Heart left ventricle (tissue), 16 donors: Measurements from ENCODE around the gene OR2AK2. TPM values are rescaled to one million over a fixed set of nuclear protein-coding genes. Genes with fewer than 3 reads are reported as not detected.
A peak's percentile ranks its signal among the peaks of the same experiment; 100 is the strongest.
"Not testable (repeated sequence)": the region's sequence is repeated elsewhere in the genome, so short reads cannot be mapped to it uniquely, and the experiment has no call there.

Experiments used
- ATAC-seq, 4 donors: fragments of 200-7000 bp; cut with Tn5 transposase; one replicate each; pipeline ENCODE4 v1.9.1; 2020 to 2022; ENCODE audit warnings: moderate library complexity in 4 of 4, mild to moderate bottlenecking in 3 of 4, moderate number of reproducible peaks in 1 of 4
- DNase-seq, 5 donors: peaks; one replicate each; pipeline ENCODE4 v3.0.0-alpha.2; 2020
- H3K27ac ChIP-seq, 12 donors: fragments of 200-600 bp; sonication (generic) in 4 of 12; one replicate each; pipeline versions ENCODE4 v1.5.0 to v1.8.0; 2016 to 2022; ENCODE audit warnings: mild to moderate bottlenecking in 2 of 12
- H3K27me3 ChIP-seq, 9 donors: fragments of 200-600 bp; sonication (generic) in 2 of 9; one replicate each; pipeline versions ENCODE4 v1.5.1 to v1.8.0; 2016 to 2022; ENCODE audit warnings: mild to moderate bottlenecking in 3 of 9
- H3K36me3 ChIP-seq, 9 donors: fragments of 200-600 bp; sonication (generic) in 2 of 9; one replicate each; pipeline versions ENCODE4 v1.5.0 to v1.8.0; 2018 to 2022; ENCODE audit warnings: mild to moderate bottlenecking in 2 of 9
- H3K4me1 ChIP-seq, 12 donors: fragments of 200-600 bp; sonication (generic) in 4 of 12; one replicate each; pipeline versions ENCODE4 v1.5.0 to v1.8.0; 2016 to 2022; ENCODE audit warnings: mild to moderate bottlenecking in 3 of 12
- H3K4me3 ChIP-seq, 12 donors: fragments of 200-600 bp; sonication (generic) in 4 of 12; one replicate each; pipeline versions ENCODE4 v1.5.0 to v1.8.0; 2017 to 2022; ENCODE audit warnings: mild to moderate bottlenecking in 9 of 12, moderate library complexity in 4 of 12
- H3K9me3 ChIP-seq, 12 donors: fragments of 200-600 bp; sonication (generic) in 4 of 12; one replicate each; pipeline versions ENCODE4 v1.5.0 to v1.8.0; 2016 to 2022; ENCODE audit warnings: mild to moderate bottlenecking in 1 of 12
- CTCF ChIP-seq, 12 donors: fragments of 200-600 bp; sonication (generic) in 4 of 12; IDR thresholded peaks; one replicate each; pipeline versions ENCODE4 v1.5.0 to v1.8.0; 2018 to 2022; ENCODE audit warnings: antibody characterized with exemption in 12 of 12, mild to moderate bottlenecking in 5 of 12
- POLR2A ChIP-seq, 2 donors: fragments of 450-650 bp; IDR thresholded peaks; one replicate each; pipeline ENCODE4 v1.6.1; 2017; ENCODE audit warnings: antibody characterized with exemption in 2 of 2, mild to moderate bottlenecking in 2 of 2, moderate library complexity in 2 of 2
- WGBS, 4 donors: extraction: QIAGEN DNeasy Blood & Tissue Kit in 2 of 4; methylation state at CpG; one replicate each; pipeline versions ENCODE4 v1.1.5 to v1.1.7; 2013 to 2018; 5-methylcytosine and 5-hydroxymethylcytosine counted together
- intact Hi-C, 10 donors: fragments of 100-400 bp; cut with DNase I; formaldehyde crosslinking; loops; one replicate each; pipeline versions ENCODE4 v1.11.1 to v1.14.2; 2022
- polyA plus RNA-seq, 2 donors: library from polyadenylated mRNA; stranded (reverse); fragments of 200-250 nt; gene quantifications; one replicate each; pipeline ENCODE4 v1.2.3, GENCODE V29; 2013
- total RNA-seq, 9 donors: library from RNA; depleted of rRNA in 2 of 9; stranded (reverse); fragments of >200 nt in 2 of 9; fragmentation: NEBNext Ultra II Directional in 3 of 9; extraction: Animal tissue kit (Norgen Biotek cat#: 25700) in 3 of 9; gene quantifications; one replicate each; pipeline versions ENCODE4 v1.1.0 to v1.2.4, GENCODE V29; 2016 to 2023
- donor health status: ischemic (EF 13 %, LVEDD 7.1; RV severe dilation, severe dysfunction).
- donor health status: healthy with polysubstance abuse.
- donor health status: DM: no; HTN: yes; CAD: no.
- donor health status: DM: no; HTN: no; CAD: no.
- donor health status: ischemic (EF 25% LVEDD 6.9; RV normal size, moderate dysfunction).
- donor health status: ischemic (EF 25% LVEDD 5.7; RV mildly dilated, moderate dysfunction).
- donor health status: healthy.
- donor health status: DM: yes; HTN: yes; CAD: no.
- donor health status: ischemic (EF 35%, LVEDD 5.7; RV mildly dilated, moderate dysfunction).
- donor health status: nonischemic (EF 11% LVEDD 7.7; RV severe dilation, severe dysfunction).
- donor health status: DM: yes; HTN: yes; CAD: no.
- donor health status: PGD.
- donor health status: ischemic (EF 29% LVEDD 5.4; RV normal size, mild dysfunction).
- donor health status: nonischemic (EF 23%, LVEDD 6.1; RV moderate dilation, normal function).

The OR2AK2 gene
- total and polyA plus RNA-seq, 11 donors: 0.25 TPM; not detected in 10

- Histone ChIP-seq H3K4me3 (no peak overlapping the region), H3K36me3 (no peaks in the 10 kb centered on the region), H3K27me3 (peaks cover 0 to 22% (median 0%) of the 10 kb centered on the region in 9 donors), H3K4me1 (no peaks in the 10 kb centered on the region), H3K27ac (no peak overlapping the region), H3K9me3 (peaks cover 0 to 9% (median 0%) of the 10 kb centered on the region in 12 donors)
- intact Hi-C loops: no loop called here
- DNase-seq (no peak), ATAC-seq (no peak)
- 92 to 97% (median 95%) methylated on average over 8 of the region's 8 CpGs for WGBS, 4 donors
- TF ChIP-seq CTCF (IDR thresholded peaks at IDR 0.05) (no peak), POLR2A (IDR thresholded peaks at IDR 0.05) (no peak)
Observed at GRCh38 chr1:247933989-247934388, 31.0 kb upstream of the OR2AK2 start.

- Histone ChIP-seq H3K36me3 (no peaks in the 10 kb centered on the region), H3K4me3 (no peak overlapping the region), H3K27me3 (peaks cover 0 to 22% (median 0%) of the 10 kb centered on the region in 9 donors), H3K4me1 (no peaks in the 10 kb centered on the region), H3K9me3 (peaks cover 0 to 9% (median 0%) of the 10 kb centered on the region in 12 donors), H3K27ac (no peak overlapping the region)
- 90 to 96% (median 92%) methylated on average over 9 of the region's 9 CpGs for WGBS, 4 donors
- no peak for TF ChIP-seq POLR2A (IDR thresholded peaks at IDR 0.05)
- no peak for TF ChIP-seq CTCF (IDR thresholded peaks at IDR 0.05)
- intact Hi-C loops: no loop called here
- DNase-seq (peak in 1 of 5 donors; percentile 28), ATAC-seq (no peak)
Observed at GRCh38 chr1:247935781-247936180, 29.3 kb upstream of the OR2AK2 start.

DNA sequence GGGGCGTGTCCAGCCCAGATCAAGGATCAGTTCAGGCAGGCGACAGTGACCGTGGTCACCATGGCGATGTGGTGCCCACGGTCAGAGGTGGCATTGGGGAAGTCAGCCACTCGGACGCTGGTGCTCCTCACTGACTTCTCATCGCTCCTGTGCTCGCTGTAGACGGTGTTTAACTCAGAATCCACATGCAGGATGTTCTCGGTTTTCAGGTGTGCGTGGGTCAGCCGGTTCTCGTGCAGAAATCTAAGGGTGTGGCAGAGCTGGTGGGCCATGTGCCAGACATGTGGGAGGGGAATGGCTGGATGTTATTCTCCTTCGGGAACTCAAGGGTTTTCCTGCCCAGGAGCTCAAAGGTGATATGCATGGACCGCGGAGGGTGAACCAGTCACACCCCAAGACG lies 28.6 kb upstream of the OR2AK2 start:
- DNase-seq: peak in 1 of 5 donors; percentile 44
- no peak for ATAC-seq
- no peak overlapping the region for H3K4me3 ChIP-seq
- intact Hi-C loops: no loop called here
- TF ChIP-seq CTCF (IDR thresholded peaks at IDR 0.05) (no peak), POLR2A (IDR thresholded peaks at IDR 0.05) (no peak)
- no peak overlapping the region for H3K27ac ChIP-seq
- no peaks in the 10 kb centered on the region for H3K4me1 ChIP-seq
- no peaks in the 10 kb centered on the region for H3K36me3 ChIP-seq
- peaks cover 0 to 9% (median 0%) of the 10 kb centered on the region in 12 donors for H3K9me3 ChIP-seq
- peaks cover 0 to 22% (median 0%) of the 10 kb centered on the region in 9 donors for H3K27me3 ChIP-seq
- WGBS, 4 donors: 89 to 97% (median 93%) methylated on average over 18 of the region's 18 CpGs

GRCh38 chr1:247936965-247937734 lies 27.9 kb upstream of the OR2AK2 start:
- peak in 8 of 12 donors; percentile 22 to 67 (median 35) for TF ChIP-seq CTCF (IDR thresholded peaks at IDR 0.05)
- TF ChIP-seq POLR2A (IDR thresholded peaks at IDR 0.05): peak in 1 of 2 donors; percentile 21
- H3K9me3 ChIP-seq, intact Hi-C loops, H3K4me1 ChIP-seq, H3K36me3 ChIP-seq, H3K27ac ChIP-seq: not testable (repeated sequence)
- peak overlapping the region in 6 of 12 donors; percentile 9 to 54 (median 30) for H3K4me3 ChIP-seq
- peaks cover 0 to 22% (median 0%) of the 10 kb centered on the region in 9 donors for H3K27me3 ChIP-seq
- WGBS, 4 donors: 5 to 18% (median 11%) methylated on average over 19 to 44 of the region's 44 CpGs
- ATAC-seq (peak in 3 of 4 donors; percentile 45 to 81 (median 73)), DNase-seq (peak; percentile 22 to 74 (median 50))
